SK-N-SH (cell line): ENCODE results near the gene GUK1.

ENCODE experiments used
- EP300 ChIP-seq, 2 experiments: IDR thresholded peaks; 2 replicates each; pipeline versions ENCODE4 v1.4.0 to v1.6.1; 2012; ENCODE audit warnings: borderline replicate concordance in 1 of 2, low read depth in 1 of 2, low read length in 1 of 2
- RXRA ChIP-seq: IDR thresholded peaks from 2 replicates; pipeline ENCODE4 v1.4.0; 2012; ENCODE audit warnings: low read depth, mild to moderate bottlenecking, borderline replicate concordance
- YY1 ChIP-seq: IDR thresholded peaks from 2 replicates; pipeline ENCODE4 v1.4.0; 2012; ENCODE audit warnings: low read depth, mild to moderate bottlenecking
- TF ChIP-seq, protein P1 (sequence below): fragments of 200-600 bp; sonication (generic); IDR thresholded peaks from 2 replicates; pipeline ENCODE4 v1.6.1; 2017; ENCODE audit warnings: antibody characterized with exemption, mild to moderate bottlenecking, moderate library complexity
- TF ChIP-seq, protein P2 (sequence below): IDR thresholded peaks from 2 replicates; pipeline ENCODE4; 2012

DNA sequence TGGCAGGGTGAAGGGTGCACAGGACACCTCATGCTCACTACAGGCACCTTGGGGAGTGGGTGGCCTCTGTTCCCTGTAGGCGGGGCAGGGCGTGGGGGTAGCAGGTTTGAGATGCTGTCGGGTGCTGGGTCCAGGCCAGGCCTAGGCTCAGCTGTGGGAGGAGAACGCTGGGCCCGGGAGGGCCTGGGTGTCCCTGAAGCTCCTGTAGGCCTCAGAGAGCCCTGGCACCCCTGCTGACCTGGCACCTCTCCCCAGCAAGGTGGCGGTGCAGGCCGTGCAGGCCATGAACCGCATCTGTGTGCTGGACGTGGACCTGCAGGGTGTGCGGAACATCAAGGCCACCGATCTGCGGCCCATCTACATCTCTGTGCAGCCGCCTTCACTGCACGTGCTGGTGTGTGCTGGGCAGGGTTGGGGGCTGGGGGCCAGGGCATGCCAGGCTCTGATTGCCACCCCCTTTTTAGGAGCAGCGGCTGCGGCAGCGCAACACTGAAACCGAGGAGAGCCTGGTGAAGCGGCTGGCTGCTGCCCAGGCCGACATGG, 7.1 kb downstream of the GUK1 start:
- TF ChIP-seq EP300 (IDR thresholded peaks at IDR 0.05; ENCODE audit: borderline replicate concordance in 1 of 2, low read depth in 1 of 2, low read length in 1 of 2) (no peak), YY1 (no peak), RXRA (no peak)
- TF ChIP-seq, protein P1, sequence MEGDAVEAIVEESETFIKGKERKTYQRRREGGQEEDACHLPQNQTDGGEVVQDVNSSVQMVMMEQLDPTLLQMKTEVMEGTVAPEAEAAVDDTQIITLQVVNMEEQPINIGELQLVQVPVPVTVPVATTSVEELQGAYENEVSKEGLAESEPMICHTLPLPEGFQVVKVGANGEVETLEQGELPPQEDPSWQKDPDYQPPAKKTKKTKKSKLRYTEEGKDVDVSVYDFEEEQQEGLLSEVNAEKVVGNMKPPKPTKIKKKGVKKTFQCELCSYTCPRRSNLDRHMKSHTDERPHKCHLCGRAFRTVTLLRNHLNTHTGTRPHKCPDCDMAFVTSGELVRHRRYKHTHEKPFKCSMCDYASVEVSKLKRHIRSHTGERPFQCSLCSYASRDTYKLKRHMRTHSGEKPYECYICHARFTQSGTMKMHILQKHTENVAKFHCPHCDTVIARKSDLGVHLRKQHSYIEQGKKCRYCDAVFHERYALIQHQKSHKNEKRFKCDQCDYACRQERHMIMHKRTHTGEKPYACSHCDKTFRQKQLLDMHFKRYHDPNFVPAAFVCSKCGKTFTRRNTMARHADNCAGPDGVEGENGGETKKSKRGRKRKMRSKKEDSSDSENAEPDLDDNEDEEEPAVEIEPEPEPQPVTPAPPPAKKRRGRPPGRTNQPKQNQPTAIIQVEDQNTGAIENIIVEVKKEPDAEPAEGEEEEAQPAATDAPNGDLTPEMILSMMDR, result no peak
- TF ChIP-seq, protein P2, sequence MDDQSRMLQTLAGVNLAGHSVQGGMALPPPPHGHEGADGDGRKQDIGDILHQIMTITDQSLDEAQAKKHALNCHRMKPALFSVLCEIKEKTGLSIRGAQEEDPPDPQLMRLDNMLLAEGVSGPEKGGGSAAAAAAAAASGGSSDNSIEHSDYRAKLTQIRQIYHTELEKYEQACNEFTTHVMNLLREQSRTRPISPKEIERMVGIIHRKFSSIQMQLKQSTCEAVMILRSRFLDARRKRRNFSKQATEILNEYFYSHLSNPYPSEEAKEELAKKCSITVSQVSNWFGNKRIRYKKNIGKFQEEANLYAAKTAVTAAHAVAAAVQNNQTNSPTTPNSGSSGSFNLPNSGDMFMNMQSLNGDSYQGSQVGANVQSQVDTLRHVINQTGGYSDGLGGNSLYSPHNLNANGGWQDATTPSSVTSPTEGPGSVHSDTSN, result no peak
